Suprapubic skin (tissue), 3 donors: ENCODE results near the gene CST6.

Source experiments
- EP300 ChIP-seq: sonication (generic); formaldehyde crosslinking; IDR thresholded peaks from one replicate; pipeline ENCODE4 v1.6.1; 2017; ENCODE audit warnings: antibody characterized with exemption
- POLR2A ChIP-seq, 2 donors: fragments of 450-650 bp; IDR thresholded peaks; one replicate each; pipeline ENCODE4 v1.6.1; 2017; ENCODE audit warnings: antibody characterized with exemption in 2 of 2, mild to moderate bottlenecking in 2 of 2, moderate library complexity in 2 of 2
- TF ChIP-seq, protein P1 (sequence below), 2 donors: fragments of 200-600 bp in 1 of 2; fragments of 450-650 bp in 1 of 2; sonication (generic) in 1 of 2; IDR thresholded peaks; one replicate each; pipeline ENCODE4 v1.5.1; 2016 to 2019; ENCODE audit warnings: antibody characterized with exemption in 2 of 2, mild to moderate bottlenecking in 1 of 2, moderate library complexity in 1 of 2

DNA sequence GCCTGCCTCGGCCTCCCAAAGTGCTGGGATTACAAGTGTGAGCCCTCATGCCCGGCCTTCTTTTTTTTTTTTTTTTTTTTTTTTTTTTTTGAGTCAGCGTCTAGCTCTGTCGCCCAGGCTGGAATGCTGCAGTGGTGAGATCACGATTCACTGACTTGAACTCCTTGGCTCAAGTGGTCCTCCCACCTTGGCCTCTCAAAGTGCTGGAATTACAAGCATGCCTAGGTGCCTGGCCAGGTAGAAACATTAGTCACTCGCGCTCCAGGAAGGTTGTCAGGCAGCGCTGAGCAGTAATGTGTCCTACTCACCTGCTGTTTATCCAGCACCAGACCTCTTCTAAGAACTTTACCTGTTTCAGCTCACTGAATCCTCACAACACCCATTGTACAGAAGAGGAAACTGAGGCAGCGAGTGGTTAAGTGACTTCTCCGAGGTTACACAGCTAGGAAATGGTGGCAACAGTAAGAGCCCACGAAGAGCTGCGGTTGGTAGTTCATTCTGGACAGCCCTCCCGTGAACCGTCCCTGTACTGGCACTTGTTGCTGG lies 496 bp upstream of the CST6 start:
- TF ChIP-seq POLR2A (IDR thresholded peaks at IDR 0.05), result no peak
- TF ChIP-seq, protein P1, sequence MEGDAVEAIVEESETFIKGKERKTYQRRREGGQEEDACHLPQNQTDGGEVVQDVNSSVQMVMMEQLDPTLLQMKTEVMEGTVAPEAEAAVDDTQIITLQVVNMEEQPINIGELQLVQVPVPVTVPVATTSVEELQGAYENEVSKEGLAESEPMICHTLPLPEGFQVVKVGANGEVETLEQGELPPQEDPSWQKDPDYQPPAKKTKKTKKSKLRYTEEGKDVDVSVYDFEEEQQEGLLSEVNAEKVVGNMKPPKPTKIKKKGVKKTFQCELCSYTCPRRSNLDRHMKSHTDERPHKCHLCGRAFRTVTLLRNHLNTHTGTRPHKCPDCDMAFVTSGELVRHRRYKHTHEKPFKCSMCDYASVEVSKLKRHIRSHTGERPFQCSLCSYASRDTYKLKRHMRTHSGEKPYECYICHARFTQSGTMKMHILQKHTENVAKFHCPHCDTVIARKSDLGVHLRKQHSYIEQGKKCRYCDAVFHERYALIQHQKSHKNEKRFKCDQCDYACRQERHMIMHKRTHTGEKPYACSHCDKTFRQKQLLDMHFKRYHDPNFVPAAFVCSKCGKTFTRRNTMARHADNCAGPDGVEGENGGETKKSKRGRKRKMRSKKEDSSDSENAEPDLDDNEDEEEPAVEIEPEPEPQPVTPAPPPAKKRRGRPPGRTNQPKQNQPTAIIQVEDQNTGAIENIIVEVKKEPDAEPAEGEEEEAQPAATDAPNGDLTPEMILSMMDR (IDR thresholded peaks at IDR 0.05), result no peak
- no peak for TF ChIP-seq EP300
